Progenitor cell of endocrine pancreas (in vitro differentiated cells): ENCODE results near the gene BTG4. TPM values are rescaled to one million over a fixed set of nuclear protein-coding genes. Genes with fewer than 3 reads are reported as not detected.

Source experiments
- DNase-seq: peaks from one replicate; pipeline ENCODE4 v3.0.0; 2021; ENCODE audit warnings: low spot score; ENCODE audit not compliant: unreplicated experiment
- H3K27ac Mint-ChIP-seq: 2 replicates; pipeline ENCODE4 v1.8.0; 2021; ENCODE audit warnings: mild to moderate bottlenecking, moderate library complexity, mixed read lengths
- H3K27me3 Mint-ChIP-seq: 2 replicates; pipeline ENCODE4 v1.8.0; 2021; ENCODE audit warnings: mixed read lengths
- H3K36me3 Mint-ChIP-seq: 2 replicates; pipeline ENCODE4 v1.8.0; 2022; ENCODE audit warnings: mixed read lengths; ENCODE audit not compliant: insufficient read depth
- H3K4me1 Mint-ChIP-seq: 2 replicates; pipeline ENCODE4 v1.8.0; 2021; ENCODE audit warnings: low read depth, mixed read lengths
- H3K4me3 Mint-ChIP-seq: 2 replicates; pipeline ENCODE4 v1.8.0; 2021; ENCODE audit warnings: low read depth, mild to moderate bottlenecking, moderate library complexity, mixed read lengths
- H3K9me3 Mint-ChIP-seq: 2 replicates; pipeline ENCODE4 v1.8.0; 2021; ENCODE audit warnings: low read depth, mixed read lengths
- microRNA-seq: library from miRNA; unstranded; fragments of <30 nt; microRNA quantifications from one replicate; pipeline ENCODE4 v1.1.0, GENCODE V29; 2020; ENCODE audit warnings: borderline number of aligned reads; ENCODE audit not compliant: unreplicated experiment
- total RNA-seq: library from RNA; stranded (reverse); gene quantifications from 2 replicates; pipeline ENCODE4 v1.2.1, GENCODE V29; 2021
- TF ChIP-seq, protein P1 (sequence below): fragments of 200-600 bp; sonication (generic); IDR thresholded peaks from one replicate; pipeline ENCODE4 v1.5.0; 2021; ENCODE audit warnings: antibody characterized with exemption, mild to moderate bottlenecking; ENCODE audit not compliant: unreplicated experiment

The BTG4 gene
- total RNA-seq, 1 donor from 2014 or later = not detected

DNA sequence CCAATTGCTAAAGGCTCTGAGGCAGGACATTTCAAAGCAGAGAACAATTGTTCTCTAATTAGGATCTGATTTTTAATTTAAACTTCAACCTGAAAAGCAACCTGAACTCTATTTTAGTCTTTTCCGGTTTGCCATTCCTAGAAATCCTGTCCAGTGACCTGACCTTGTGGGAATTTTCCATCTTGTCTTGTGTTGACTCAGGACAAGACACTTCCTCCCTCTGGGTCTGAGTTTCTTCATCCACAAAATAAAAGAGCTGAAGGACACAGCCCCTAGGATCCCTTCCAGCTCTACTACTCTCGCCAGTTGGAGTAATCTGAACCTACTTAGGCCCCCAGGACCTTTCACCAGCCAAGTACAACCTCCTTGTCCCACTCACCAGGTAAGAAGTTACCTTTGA lies 66.6 kb downstream of the BTG4 start:
- DNase-seq = no peak
- H3K27me3 Mint-ChIP-seq = no peaks in the 10 kb centered on the region

More for the DNA sequence above, 66.6 kb downstream of the BTG4 start:
- Mint-ChIP-seq H3K4me1 (peaks cover 1% of the 10 kb centered on the region), H3K27ac (no peak overlapping the region), H3K4me3 (no peak overlapping the region), H3K36me3 (no peaks in the 10 kb centered on the region), H3K9me3 (no peaks in the 10 kb centered on the region)
- TF ChIP-seq, protein P1, sequence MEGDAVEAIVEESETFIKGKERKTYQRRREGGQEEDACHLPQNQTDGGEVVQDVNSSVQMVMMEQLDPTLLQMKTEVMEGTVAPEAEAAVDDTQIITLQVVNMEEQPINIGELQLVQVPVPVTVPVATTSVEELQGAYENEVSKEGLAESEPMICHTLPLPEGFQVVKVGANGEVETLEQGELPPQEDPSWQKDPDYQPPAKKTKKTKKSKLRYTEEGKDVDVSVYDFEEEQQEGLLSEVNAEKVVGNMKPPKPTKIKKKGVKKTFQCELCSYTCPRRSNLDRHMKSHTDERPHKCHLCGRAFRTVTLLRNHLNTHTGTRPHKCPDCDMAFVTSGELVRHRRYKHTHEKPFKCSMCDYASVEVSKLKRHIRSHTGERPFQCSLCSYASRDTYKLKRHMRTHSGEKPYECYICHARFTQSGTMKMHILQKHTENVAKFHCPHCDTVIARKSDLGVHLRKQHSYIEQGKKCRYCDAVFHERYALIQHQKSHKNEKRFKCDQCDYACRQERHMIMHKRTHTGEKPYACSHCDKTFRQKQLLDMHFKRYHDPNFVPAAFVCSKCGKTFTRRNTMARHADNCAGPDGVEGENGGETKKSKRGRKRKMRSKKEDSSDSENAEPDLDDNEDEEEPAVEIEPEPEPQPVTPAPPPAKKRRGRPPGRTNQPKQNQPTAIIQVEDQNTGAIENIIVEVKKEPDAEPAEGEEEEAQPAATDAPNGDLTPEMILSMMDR = no peak

Small RNAs within 50 kb of the gene (microRNA-seq; reads per million reads assigned to microRNA genes)
- gene MIR34B (4.2 reads per million), gene MIR34C (28.7 reads per million, percentile 36 among the genes with 10 or more reads in this experiment)

Other genes starting within 250 kb of the BTG4 start
- 3.4 and 4.2 TPM in 2 replicates for gene POU2AF3, start 213.8 kb downstream of the BTG4 start, total RNA-seq
- 0.43 and 0.58 TPM in 2 replicates for gene POU2AF1, start 133.1 kb downstream of the BTG4 start, total RNA-seq
- not detected in 2 replicates for gene HOATZ, start 2.4 kb upstream of the BTG4 start, total RNA-seq
- 4.5 and 5.1 TPM in 2 replicates for gene LAYN, start 28.3 kb upstream of the BTG4 start, total RNA-seq
- gene SIK2, start 90.1 kb upstream of the BTG4 start, total RNA-seq = 43.0 and 43.7 TPM in 2 replicates